ENCODE results near the gene RAP1GAP. TPM values are rescaled to one million over a fixed set of nuclear protein-coding genes. Genes with fewer than 3 reads are reported as not detected.

RAP1GAP gene
- total RNA-seq, 2 donors from 2014 or later: 46.5 to 104 TPM

DNA sequence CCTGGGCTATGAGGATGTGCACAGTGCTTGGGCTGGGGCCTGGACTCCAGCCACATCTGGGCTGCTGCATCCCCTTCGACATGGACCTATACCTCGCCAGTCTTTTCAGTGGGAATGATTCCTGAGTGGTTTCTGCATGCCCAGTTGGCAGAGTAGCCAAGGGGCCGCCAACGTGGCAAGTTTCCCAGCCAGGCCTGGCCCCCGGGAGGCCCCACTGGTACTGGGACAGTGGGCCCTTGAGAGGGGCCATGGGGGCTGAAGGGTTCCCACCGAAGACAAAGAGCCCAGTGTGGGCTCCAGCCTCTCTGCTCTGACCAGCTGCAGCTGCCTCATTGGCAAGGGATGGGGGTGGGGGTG is 15.4 kb downstream of the RAP1GAP start:
- Histone ChIP-seq H3K9me3 (no peaks in the 10 kb centered on the region), H3K27ac (no peak overlapping the region), H3K27me3 (no peaks in the 10 kb centered on the region), H3K4me3 (no peak overlapping the region), H3K36me3 (replicated peaks in 1 of 2; ENCODE audit: insufficient read depth in 1 of 2, low read depth in 2 of 2) (no peaks in the 10 kb centered on the region), H3K4me1 (peaks cover 31% of the 10 kb centered on the region)
- no peak for ATAC-seq
- peak in 1 of 4 donors; percentile 9 for DNase-seq
- intact Hi-C loops (cut with DNase I): loop anchor here (10.0 kb wide), 1 partner anchor 419 kb away; no protein-coding TSS in a partner anchor
- no peak for TF ChIP-seq POLR2A (IDR thresholded peaks at IDR 0.05)
- TF ChIP-seq, protein P1, sequence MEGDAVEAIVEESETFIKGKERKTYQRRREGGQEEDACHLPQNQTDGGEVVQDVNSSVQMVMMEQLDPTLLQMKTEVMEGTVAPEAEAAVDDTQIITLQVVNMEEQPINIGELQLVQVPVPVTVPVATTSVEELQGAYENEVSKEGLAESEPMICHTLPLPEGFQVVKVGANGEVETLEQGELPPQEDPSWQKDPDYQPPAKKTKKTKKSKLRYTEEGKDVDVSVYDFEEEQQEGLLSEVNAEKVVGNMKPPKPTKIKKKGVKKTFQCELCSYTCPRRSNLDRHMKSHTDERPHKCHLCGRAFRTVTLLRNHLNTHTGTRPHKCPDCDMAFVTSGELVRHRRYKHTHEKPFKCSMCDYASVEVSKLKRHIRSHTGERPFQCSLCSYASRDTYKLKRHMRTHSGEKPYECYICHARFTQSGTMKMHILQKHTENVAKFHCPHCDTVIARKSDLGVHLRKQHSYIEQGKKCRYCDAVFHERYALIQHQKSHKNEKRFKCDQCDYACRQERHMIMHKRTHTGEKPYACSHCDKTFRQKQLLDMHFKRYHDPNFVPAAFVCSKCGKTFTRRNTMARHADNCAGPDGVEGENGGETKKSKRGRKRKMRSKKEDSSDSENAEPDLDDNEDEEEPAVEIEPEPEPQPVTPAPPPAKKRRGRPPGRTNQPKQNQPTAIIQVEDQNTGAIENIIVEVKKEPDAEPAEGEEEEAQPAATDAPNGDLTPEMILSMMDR (IDR thresholded peaks at IDR 0.05): no peak
- WGBS, 2 donors: 55 to 62% methylated on average over 2 to 6 of the region's 6 CpGs

DNA sequence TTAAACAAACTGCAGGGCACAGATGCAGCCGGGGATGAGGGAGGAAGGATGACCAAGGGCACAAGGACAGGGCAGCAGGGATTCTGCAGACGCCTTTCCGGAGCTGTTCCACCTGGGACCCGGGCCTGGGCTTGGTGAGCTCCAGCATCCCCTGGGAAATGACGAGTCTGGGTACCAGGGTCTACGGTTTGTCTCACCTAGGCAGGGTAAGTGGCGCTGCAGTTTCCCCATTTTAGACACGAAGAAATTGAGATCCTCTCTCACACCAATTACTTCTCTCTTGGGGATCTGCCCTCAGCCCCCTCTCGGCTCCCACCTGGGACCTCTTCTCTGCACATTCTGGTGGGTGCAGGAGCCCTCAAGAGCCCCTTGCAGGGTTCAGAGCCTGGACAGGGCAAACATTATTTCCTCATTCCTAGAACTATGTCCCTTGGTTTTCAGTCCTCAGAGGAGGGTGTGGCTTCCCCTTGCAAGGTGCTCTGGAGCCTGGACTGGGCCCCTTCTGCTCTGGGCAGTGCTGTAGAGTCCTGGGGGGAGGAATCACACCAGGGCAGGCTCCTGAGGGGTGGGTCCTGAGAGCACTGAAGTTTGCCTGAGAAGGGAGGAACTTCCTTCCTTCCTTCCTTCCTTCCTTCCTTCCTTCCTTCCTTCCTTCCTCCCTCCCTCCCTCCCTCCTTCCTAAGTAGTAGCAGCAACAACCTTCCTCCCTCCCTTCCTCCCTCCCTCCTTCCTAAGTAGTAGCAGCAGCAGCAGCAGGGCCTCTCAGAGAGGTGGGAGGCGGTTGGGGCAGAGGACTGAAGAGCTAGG is 16.0 kb downstream of the RAP1GAP start:
- ATAC-seq: no peak
- DNase-seq: peak in 1 of 4 donors; percentile 11

DNA sequence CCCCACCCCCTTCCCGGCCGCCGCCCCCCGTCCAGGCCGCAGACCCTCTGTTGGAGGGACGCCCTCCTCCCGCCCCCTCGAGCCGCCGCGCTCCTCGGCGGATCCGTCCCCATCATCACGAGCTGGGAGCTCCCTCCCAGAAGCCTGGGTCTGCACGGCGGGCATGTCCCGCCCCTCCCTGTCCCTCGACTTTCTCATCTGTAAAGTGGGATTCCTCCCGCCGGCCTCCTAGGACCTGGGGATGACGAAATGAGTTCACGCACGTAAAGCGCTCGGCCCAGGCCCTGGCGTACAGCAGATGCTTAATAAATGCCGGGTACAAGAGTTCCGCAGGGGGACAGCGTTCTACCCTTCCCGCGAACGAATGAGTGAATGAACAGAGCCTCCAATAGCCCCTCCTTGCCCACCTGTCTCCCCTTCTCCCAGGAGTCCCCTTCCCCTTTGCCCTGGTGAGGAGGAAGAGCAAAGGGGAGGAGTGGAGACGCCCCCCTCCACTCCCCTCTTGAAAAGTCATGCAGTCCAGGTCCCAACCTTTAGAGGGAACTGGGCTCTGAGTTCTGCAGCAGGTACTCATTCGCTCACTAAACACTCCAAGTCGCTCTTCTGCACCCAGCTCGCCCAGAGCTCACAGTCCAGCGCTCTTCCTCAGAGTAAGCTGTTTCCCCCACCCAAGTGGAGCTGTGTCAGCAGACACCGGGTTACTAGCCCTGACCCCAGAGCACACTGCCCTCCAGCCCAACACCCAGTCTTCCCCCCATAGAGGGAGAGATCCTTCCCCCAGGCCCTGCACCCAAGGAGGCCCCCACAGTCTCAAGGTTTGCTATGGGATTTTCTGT is 16.8 kb downstream of the RAP1GAP start:
- Histone ChIP-seq H3K27me3 (no peaks in the 10 kb centered on the region), H3K4me1 (peaks cover 31% of the 10 kb centered on the region), H3K4me3 (no peak overlapping the region), H3K36me3 (replicated peaks in 1 of 2; ENCODE audit: insufficient read depth in 1 of 2, low read depth in 2 of 2) (no peaks in the 10 kb centered on the region), H3K27ac (peak overlapping the region in 2 of 4 donors; percentile 48 to 62), H3K9me3 (no peaks in the 10 kb centered on the region)
- DNase-seq (peak in 2 of 4 donors; percentile 25 to 26), ATAC-seq (peak; percentile 4)
- no peak for TF ChIP-seq POLR2A (IDR thresholded peaks at IDR 0.05)
- TF ChIP-seq, protein P1 (IDR thresholded peaks at IDR 0.05): no peak
- intact Hi-C loops (cut with DNase I): loop anchor here (10.0 kb wide), 1 partner anchor 418 kb away; no protein-coding TSS in a partner anchor
- 45 to 63% methylated on average over 19 to 30 of the region's 39 CpGs for WGBS, 2 donors

More for the DNA sequence above, 16.0 kb downstream of the RAP1GAP start:
- intact Hi-C loops (cut with DNase I): loop anchor here (10.0 kb wide), 1 partner anchor 418 kb away; no protein-coding TSS in a partner anchor
- H3K27me3 ChIP-seq: no peaks in the 10 kb centered on the region
- H3K27ac ChIP-seq: peak overlapping the region in 1 of 4 donors; percentile 2
- WGBS, 2 donors: 70 to 77% methylated on average over 8 to 10 of the region's 10 CpGs
- TF ChIP-seq, protein P1 (IDR thresholded peaks at IDR 0.05): no peak
- TF ChIP-seq POLR2A (IDR thresholded peaks at IDR 0.05): no peak
- H3K4me3 ChIP-seq: no peak overlapping the region
- no peaks in the 10 kb centered on the region for H3K9me3 ChIP-seq
- peaks cover 31% of the 10 kb centered on the region for H3K4me1 ChIP-seq
- no peaks in the 10 kb centered on the region for H3K36me3 ChIP-seq (replicated peaks in 1 of 2; ENCODE audit: insufficient read depth in 1 of 2, low read depth in 2 of 2)

DNA sequence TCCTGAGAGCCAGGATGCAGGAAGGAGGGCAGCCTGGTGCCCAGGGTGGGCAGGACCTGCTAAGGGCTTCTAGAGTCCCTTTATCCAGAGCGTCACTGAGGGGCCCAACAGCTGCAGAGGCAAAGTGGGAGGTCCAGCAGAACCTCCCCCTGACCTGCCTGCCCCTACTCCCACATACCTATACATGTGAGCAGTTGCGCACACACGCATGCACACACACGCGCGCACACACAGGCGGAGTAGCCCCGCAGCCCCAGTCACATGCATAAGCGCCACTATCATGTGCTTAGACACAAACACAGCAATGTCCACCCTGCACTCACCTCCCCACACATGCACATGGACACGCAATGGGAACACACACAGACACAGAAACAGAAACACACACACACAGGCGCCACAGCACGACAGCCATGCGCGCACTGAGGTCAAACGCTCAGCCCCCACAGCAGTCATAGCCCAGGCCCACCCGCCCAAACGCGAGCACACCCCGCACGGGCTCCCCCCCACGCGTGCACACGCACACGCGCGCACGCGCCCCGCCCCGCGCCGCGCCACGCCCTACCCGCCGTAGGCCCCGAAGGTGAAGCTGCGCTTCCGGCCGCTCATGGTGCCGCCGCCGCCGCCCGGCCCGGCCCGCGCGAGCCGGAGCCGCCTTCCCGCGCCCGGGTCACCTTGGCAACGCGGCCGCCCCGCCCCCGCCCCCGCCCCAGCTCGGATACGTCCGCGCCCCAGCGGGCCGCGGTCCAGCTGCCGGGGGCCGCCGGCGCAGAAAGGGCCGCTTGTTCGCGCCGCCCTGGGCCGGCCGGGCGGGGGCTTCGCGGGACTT is 17.7 kb downstream of the RAP1GAP start:
- Histone ChIP-seq H3K36me3 (replicated peaks in 1 of 2; ENCODE audit: insufficient read depth in 1 of 2, low read depth in 2 of 2) (no peaks in the 10 kb centered on the region), H3K4me3 (peak overlapping the region in 1 of 2 donors; percentile 6), H3K27me3 (no peaks in the 10 kb centered on the region), H3K9me3 (no peaks in the 10 kb centered on the region), H3K4me1 (peaks cover 27% of the 10 kb centered on the region), H3K27ac (peak overlapping the region in 3 of 4 donors; percentile 24 to 62 (median 51))
- intact Hi-C loops (cut with DNase I): loop anchor here (10.0 kb wide), 1 partner anchor 417 kb away; no protein-coding TSS in a partner anchor
- no peak for TF ChIP-seq POLR2A (IDR thresholded peaks at IDR 0.05)
- TF ChIP-seq, protein P1 (IDR thresholded peaks at IDR 0.05): no peak
- DNase-seq (peak in 3 of 4 donors; percentile 56 to 66 (median 64)), ATAC-seq (peak; percentile 82)
- 11 to 57% methylated on average over 6 to 30 of the region's 80 CpGs for WGBS, 2 donors
